GM21786 (cell line): Measurements from ENCODE around the gene NACA.
"Not testable (repeated sequence)": the region's sequence is repeated elsewhere in the genome, so short reads cannot be mapped to it uniquely, and the experiment has no call there.

ENCODE experiments used
- ATAC-seq: cut with Tn5 transposase; IDR thresholded peaks from one replicate; pipeline ENCODE4 v1.9.1; 2021; ENCODE audit not compliant: unreplicated experiment

Gene NACA

GRCh38 chr12:56724972-56725722 is at the start of gene NACA:
NACA (minus strand) TSS chr12:56725299; CDS start chr12:56724521, 778 bp downstream.
- peak; percentile 94 for ATAC-seq

- ATAC-seq = no peak
These were observed 48.0 kb upstream of the NACA start for GRCh38 chr12:56773113-56773512.

- no peak for ATAC-seq
These were observed 47.5 kb upstream of the NACA start for GRCh38 chr12:56772625-56773024.

GRCh38 chr12:56769868-56770267 is 44.8 kb upstream of the NACA start:
- ATAC-seq = no peak

GRCh38 chr12:56768424-56768823 is 43.3 kb upstream of the NACA start:
- ATAC-seq = no peak

GRCh38 chr12:56766535-56766934 is 41.4 kb upstream of the NACA start:
- peak; percentile 99 for ATAC-seq

GRCh38 chr12:56763753-56764657 is 38.9 kb upstream of the NACA start:
- ATAC-seq = no peak

GRCh38 chr12:56761812-56762211 is 36.7 kb upstream of the NACA start:
- ATAC-seq = no peak

- ATAC-seq = no peak
These were observed 35.4 kb upstream of the NACA start for GRCh38 chr12:56760460-56760859.

- ATAC-seq = no peak
These were observed 34.3 kb upstream of the NACA start for GRCh38 chr12:56759263-56759908.

GRCh38 chr12:56758728-56759262 is 33.7 kb upstream of the NACA start:
- ATAC-seq = no peak

GRCh38 chr12:56757971-56758370 is 32.9 kb upstream of the NACA start:
- ATAC-seq = not testable (repeated sequence)

GRCh38 chr12:56753566-56753965 is 28.5 kb upstream of the NACA start:
- no peak for ATAC-seq

GRCh38 chr12:56751712-56752598 is 26.9 kb upstream of the NACA start, which contains the start of gene PRIM1:
PRIM1 (minus strand) TSS chr12:56752323; CDS start chr12:56752298, 25 bp downstream.
- peak; percentile 59 for ATAC-seq

- ATAC-seq = not testable (repeated sequence)
These were observed 25.5 kb upstream of the NACA start for GRCh38 chr12:56750596-56750995.

- no peak for ATAC-seq
These were observed 24.8 kb upstream of the NACA start for GRCh38 chr12:56749853-56750252.

- no peak for ATAC-seq
These were observed 24.3 kb upstream of the NACA start for GRCh38 chr12:56749359-56749758.

GRCh38 chr12:56728139-56728861 is 3.2 kb upstream of the NACA start:
- ATAC-seq = no peak

- not testable (repeated sequence) for ATAC-seq
These were observed 1.1 kb upstream of the NACA start for GRCh38 chr12:56726196-56726675.
